NCI-H2029 (cell line): ENCODE measurements around the gene FILIP1.

Experiments
- DNase-seq: peaks from one replicate; lab custom pipeline; 2025; lab: John Stamatoyannopoulos, UW

The FILIP1 gene

DNA sequence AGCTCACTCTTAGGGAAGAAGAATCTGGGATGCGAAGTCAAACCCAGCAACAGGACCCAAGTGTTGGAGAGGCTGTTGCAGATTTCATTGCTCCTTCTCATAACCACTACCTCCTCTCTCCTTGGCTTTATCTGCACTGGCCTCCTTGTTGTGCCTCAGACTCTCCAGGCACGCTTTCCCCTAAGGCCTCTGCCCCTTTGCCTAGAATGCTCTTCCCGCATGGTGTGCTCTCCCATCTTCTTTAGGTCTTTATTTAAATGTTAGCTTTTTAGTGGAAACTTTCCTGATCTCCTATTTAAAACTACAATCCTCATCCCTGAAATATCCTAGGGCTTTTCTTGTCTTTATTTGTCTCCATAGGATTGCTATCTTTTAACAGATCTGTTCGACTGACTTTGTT lies 114.1 kb downstream of the FILIP1 start:
- DNase-seq = no peak

DNA sequence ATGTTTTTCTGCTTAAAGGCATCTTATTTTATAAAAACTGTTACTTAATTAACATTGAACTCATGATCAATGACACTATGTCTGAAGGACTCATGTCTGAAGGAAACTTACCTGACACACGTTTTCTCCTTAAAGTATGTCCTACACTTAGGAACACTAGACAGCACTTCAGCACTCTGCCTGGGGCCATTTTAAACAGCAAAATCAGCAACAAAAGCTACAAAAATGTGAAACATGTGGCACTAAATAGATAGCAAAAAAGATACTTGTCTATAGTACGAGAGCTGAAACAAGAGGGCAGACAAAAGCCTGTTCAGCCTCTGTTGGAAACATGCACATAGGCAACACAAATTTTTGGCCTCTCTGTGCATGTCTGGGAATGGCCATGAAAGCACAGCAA lies 115.5 kb downstream of the FILIP1 start:
- no peak for DNase-seq

DNA sequence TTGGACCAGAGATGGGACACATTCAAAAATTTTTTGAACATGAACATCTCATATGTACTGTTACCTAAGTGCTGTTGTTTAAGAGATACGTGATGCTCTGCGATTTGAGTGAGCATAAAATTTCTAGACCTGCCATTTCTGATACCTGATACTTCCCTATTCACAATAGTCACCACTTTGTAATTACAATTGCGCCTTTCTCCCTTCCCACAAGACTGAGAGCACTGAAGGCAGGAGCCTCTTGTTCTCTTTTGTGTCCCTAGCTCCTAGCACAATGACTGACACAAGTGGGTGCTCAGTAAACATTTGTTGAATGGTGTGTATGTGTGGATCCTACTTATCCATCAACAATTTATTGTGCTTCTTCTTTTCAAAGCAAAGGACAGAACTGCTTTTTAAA lies 116.2 kb downstream of the FILIP1 start:
- peak; percentile 6 for DNase-seq

DNA sequence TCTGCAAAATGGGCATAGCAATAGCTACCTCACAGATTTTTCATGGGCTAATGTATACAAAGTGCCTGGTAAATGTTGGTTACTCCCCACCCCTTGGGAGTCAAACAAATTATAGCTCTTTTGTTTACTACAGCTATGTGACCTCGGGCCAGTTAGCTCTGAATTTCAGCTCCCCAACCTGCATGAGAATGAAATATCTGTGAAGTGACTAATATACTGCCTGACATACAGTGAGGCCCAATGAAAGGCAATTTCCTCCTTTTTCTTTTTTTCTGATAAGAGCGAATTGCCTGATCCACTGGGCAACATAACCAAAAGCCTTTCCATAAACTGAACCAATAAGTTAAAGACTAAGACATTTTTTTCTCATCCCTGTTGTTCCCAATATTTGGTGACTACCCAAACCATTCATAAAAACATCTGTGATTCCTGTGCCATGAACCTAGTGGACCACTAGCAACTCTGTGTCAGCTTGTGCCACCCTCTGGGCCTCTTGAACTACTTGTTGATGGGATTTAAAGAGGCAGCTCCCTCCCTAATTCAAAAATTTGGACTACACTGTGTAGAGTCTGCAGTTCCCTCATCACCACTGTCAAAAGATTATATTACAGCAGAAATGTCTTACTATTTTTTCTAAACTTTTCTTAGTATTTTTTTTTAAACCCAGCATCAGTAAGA lies 117.1 kb downstream of the FILIP1 start:
- no peak for DNase-seq

DNA sequence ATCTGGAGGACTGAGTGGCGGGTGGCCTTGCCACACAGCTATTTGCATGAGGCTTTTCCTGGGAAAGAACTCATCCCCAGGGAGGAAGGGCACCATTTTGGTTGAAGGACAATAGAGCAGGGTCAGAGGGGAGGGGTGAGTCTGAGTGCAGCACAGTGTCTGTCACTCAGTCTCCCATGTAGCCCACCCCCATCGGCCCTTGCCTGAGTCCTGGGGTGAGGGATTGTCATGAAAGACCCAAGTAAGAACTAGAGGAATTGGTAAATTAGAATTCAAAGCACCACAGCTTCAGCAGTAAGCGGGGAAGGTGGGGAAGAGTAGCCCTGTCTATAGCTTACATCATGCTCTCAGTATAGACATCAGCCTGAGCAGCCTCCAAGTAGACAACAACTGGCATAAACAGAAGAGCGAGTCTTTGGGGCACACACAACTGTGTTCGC lies 118.6 kb downstream of the FILIP1 start:
- no peak for DNase-seq

DNA sequence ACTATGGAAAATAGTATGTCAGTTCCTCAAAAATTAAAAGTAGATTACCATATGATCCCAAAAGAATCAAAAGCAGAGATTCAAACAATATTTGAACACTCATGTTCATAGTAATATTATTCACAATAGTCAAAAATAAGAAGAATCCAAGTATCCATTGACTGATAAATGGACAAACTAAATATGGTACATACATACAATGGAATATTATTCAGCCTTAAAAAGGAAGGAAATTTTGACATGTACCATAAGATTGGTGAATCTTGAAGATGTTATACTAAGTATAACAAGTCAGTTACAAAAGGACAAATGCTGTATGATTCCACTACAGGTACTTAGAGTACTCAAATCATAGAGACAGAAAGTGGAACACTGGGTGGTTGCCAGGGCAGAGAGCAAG lies 120.7 kb downstream of the FILIP1 start:
- no peak for DNase-seq

DNA sequence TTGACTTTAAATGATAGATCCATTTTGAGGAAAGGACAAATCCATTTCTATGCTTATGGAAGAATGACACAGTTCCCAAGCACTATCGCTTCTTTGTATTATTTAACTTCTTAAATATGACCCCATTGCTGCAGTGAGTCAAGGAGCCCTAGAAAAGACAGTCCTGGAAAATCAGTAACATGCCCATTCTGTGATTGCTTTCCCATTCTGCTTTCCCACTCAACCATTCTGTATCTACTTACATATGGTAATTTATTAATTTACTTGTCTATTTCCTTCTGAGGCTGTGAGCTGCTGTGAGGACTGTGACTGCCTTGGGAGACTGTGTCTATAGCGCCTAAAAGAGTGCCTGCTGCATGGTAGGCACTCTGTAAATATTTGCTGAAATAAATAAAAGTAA lies 123.6 kb downstream of the FILIP1 start:
- no peak for DNase-seq

DNA sequence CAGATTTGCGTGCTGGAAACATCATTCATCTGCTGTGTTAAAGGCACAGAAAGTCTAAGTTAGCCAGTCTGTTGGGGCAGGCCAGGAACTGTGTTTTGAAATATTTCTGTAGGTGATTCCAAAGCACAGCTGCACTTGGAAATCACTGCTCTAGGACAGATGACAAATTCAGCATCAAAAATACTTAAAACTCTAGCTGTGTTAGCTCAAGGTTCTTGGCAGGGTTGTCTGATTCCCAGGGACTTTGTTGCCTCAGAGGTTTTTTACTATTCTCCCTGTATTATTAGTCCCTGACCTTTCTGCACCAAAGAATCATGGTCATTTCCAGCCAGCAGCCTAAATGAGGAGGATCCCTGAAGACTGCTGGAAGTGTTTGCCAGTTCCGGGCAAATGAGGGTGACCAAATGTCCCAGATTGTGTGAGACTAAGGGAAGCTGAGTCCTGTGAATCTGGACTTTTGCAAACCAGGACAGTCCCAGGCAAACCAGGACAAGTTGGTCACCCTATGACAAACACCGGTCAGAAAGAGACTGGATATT lies 124.7 kb downstream of the FILIP1 start:
- DNase-seq = no peak

DNA sequence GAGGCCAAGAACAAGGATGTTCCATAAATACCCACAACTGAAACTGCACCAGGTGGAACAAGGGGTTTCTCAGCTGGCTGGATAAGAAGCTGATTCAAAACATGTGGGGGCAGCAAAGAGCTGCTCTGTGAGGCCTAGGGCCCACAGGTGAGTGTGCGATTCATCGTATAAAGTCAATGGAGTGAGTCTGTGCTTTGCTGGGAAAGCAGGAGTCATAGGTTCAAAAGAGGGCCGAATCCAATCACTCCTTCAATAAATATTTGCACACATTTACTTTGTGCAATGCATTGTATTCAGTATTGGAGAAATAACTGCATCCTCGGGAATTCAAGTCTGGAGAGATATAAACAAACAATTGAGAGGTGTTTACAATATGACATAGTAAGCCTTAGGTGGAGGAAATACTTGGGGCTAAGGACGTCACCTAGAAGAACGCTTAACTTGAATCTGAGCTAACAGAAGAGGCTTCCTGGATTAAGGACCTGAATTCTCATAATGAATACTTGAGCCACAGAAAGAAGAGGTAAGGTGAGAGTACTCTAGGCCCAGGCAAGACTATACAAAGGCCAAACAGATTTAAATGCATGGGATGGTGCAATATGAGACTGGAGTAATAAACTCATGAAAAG lies 125.3 kb downstream of the FILIP1 start:
- no peak for DNase-seq

DNA sequence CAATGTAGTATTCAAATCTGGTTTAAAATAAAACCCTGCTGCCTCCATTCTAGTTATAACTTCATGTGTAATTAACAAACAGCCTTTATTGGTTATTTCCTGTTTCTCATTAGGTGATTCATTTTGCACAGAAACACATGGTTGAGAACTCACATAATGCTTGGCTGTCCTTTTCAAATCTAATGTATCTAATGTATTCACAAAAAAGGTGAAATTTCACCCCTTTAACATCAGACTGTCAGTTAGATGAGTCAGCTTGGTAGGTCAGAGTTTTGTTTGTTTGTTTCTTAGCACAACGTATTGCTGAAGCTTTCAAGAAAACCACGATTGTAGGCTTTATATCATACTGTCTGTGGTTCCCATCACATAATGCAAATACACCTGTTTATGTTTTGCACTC lies 130.3 kb downstream of the FILIP1 start:
- no peak for DNase-seq

DNA sequence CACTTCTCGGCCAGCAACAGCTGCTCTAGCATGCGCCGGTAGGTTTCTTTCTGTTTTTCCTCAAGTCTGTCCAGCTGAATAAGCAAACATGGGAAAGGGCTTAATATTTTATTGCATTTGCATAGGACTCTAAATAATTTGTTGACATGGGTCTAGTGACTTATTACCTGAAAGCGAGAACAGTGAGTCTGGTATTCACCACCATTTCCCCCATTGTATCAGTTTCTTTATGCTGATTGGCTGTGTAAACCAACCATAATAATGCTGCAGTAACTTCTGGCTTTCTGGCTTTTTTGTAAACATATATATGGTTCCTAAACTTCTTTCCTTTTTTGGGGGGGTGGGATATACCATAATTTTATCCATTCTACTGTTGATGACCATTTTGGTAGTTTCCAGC lies 140.0 kb downstream of the FILIP1 start:
- no peak for DNase-seq

DNA sequence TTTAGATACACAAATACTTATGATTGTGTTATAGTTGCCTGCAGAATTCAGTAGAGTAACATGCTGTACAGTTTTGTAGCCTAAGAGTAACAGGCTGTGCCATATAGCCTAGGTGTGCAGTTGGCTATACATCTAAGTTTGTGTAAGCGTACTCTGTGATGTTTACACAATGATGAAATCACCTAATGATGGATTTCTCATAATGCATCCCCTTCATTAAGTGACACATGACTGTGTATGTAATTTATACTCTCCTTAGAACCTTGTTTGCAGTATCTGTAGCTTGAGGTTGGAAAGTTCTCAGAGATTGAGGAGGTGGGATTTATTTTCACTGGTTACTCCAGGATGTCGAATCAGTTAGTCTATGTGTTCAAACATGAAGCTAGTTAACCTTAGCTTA lies 142.0 kb downstream of the FILIP1 start:
- no peak for DNase-seq

DNA sequence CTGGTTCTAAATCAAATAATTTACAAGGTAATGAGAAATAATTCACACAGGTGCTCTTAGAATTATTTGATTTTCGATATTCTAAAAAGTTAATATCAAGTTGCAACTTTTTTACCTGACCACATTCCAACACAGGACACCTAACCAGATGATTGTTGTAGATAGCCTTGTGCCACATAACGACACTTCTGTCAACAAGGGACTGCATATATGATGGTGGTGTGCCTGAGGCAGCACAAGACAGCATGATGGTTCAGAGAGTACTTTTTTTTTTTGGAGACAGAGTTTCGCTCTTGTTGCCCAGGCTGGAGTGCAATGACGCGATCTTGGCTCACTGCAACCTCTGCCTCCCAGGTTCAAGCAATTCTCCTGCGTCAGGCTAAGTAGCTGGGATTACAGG lies 142.8 kb downstream of the FILIP1 start:
- no peak for DNase-seq

DNA sequence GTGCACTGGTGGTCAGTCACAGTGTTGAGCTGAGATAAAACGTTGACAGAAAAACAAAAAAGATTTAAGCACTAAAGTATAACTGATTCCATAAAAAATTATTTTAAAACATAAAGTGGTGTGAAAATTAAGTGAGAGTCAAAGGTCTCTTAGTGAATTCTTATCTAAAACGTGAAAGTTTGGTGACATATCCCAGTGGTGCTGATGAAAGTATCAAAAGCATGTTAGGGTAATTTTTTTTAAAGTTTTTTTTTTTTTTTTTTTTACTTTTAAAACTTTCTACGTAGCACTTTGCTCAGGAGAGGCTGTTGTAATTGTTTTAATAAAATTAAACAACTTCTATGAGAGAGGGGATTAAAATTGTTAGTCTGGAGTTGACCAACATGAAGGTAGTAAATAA lies 143.4 kb downstream of the FILIP1 start:
- DNase-seq = no peak

DNA sequence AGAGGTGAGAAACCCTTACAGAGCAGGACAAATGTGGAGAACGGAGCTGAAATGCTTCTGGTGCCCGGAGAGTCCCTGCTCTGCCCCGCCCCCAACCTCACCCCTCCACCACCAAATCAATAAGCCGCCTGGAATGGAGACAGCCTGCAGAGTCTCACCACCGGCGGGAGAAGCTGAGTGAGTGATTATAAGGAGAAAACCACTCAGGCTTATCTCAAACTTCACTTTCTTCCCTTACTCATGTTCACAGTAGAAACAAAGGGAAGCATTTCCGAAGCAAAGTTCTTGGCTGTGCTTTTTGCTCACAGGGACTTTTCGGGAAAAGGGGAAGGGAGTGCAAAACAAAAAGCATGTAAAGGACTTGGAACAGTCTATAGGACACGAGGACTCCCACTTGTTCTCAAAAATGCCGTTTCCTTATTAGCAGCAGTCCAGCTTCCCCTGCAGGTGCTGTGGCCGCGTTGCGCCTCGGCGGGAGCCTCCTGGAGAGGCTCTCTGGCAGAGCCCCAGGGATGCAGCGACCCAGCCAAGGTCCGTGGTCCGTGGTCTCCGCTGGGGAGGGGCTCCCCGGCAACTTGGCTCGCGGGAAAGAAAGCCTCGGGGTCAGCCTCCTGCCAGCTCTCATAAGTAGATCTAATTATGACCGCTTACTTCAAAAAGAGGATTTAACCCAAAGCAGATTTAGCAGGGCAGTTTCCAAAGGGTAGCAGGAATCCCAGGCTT lies 144.2 kb downstream of the FILIP1 start:
- DNase-seq = no peak

DNA sequence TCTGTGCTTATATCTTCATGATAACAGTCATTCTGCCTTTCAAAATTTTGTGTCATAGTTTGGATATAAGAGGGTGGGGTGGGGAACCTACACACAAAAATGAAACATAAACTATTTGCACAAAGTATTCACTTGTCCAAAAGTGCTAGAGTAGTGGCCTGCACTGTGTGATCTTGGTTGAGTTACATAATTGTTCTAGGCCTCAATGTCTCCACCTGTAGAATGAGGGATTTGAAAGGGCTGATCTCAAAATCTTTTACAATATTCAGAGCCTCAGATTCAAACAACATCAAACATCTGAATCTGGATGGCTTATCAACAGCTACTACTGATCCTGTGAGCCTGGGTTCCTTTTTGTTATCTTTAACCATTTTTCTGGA lies 144.7 kb downstream of the FILIP1 start:
- no peak for DNase-seq

DNA sequence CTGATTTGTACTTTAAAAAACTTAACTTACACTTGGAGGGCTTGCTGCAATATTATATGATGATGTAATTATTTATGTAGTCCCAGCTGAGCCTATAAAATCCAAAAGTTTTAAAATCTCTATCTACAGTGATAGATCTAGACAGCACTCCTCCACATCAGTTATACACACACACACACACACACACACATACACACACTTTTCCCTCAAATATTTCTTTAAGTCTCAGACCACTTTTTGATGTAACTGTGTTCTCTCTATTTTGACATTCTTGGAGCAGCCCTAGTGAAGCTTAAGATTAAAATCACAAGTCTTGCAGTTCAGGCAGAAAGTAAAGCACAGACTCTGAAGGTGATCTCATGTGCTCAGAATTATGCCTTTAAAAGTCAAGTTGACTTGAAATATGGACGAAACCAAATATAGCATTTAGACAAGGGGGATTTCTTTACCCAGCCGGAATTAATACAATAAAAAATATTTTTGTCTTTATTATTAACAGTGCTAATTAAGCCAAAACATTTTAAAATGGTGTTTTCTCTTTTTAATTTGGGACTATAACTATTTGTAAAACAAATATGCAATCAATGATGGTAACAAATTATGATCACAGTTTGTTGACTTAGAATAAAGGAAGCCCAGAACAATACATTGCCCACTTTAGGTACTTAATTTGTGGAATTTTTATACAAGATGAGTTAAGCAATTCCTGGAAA lies 145.5 kb downstream of the FILIP1 start:
- no peak for DNase-seq

DNA sequence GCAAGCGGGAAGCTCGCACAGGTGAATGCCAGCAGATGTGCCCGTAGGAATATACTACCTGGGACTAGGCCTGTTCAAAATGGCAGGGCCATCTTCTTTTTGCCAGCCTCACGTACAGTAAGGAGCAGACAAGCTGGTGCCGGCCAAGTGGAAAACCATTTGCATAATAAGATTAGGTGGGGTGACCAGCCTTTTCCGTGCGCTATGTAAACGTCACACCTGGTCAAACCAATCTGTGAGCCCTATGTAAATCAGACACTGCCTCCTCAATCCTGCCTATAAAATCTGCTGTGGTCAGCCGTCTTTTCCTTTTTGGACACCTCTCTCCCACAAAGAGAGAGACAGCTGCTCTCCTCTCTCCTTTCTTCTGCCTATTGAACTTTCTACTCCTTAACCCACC lies 148.2 kb downstream of the FILIP1 start:
- DNase-seq = no peak

DNA sequence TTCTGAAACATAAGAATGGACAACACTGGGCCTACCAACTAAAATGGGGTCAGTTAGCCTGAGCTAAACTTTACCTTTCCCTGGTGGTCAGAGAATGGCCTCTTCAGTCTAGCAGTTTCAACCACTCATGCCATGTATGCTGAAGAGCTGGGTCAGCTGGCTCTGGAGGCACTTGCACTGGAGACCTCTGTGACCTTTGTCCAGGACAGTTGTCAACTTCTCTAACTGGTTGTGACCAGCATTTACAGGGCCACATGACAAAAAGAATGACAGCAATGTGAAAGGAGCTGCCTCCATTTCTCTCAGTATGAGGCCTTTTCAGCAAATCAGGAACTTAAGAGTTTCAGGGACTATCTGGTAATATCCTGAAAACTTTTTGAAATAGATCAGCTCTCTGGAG lies 149.1 kb downstream of the FILIP1 start:
- no peak for DNase-seq

DNA sequence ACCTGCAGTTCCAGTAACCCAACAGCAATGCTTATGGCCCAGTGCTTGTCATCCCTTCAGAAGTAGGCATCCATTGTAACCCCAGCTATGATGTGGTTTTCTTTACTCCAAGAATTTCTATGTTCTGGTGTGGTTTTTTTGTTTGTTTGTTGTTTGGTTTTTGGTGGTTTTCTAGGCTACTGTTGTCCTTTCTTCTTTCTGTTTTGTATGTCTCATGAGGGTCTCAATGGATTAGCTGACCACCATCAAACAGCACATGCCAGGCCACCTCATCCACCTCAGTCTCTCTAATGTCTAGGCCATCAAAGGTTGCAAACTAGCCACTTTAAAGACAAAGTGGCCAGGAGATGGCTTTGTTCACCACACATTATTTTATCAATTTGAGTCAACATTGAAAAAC lies 149.6 kb downstream of the FILIP1 start:
- DNase-seq = no peak

DNA sequence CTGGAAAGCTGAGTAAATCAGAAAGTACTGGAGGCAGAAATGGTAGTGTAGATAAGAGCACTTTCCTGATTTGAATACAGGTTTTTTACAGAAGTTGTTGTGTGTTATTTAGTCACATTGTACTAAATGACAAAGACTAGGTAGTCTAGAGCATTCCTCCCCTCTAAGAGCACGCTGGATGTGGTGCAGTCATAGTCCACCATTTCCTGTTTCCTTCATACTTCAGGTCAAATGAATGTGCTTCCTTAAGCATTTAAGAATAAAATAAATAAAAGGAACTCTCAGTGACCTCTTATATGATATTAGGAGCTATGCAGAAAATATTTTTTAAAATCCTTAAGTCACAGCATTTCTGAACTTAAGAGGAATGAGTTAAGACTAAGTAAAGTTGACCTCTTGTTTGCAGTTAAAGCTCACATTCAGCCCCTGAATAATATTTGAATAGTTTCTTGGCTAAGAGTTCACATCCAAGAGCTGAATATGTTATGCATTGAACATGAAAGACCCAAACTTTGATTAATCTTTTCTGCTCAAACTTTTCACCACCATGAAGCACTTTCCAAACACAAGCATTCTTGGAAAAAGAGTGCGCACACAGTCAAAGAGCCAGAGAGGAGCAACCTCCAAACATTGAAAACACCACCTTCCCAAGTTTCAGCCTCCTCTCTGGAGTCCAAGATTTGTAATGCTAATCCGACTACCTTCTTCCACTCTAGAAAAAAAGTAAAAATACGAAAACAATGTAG lies 155.6 kb downstream of the FILIP1 start:
- no peak for DNase-seq
